GM21723 (cell line): ENCODE data around the gene KAZN.

Source experiments
- ATAC-seq: cut with Tn5 transposase; IDR thresholded peaks from one replicate; pipeline ENCODE4 v1.9.1; 2021; ENCODE audit warnings: mild to moderate bottlenecking, moderate library complexity; ENCODE audit not compliant: unreplicated experiment

Gene KAZN

GRCh38 chr1:14897997-14898645 lies 299.6 kb downstream of the KAZN start:
- ATAC-seq, result no peak

DNA sequence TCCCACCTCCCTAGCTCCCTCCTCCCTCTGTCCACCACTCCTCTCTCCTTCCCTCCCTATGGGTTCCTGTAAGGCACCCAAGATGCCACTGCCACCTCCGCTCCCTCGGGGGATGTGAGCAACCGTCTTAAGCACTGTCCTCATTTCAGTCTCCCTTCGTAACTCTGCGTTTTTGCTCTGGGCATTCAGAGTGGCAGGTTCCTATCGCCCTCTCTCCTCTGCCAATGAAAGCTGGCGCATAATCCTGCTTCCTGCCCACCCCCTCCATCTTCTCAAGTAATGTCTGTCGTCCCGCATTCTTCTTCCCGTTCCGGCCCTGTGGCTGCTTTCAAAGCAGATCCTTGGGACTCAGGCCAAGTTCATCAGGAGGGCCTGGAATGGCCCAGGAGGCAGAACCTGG lies 301.2 kb downstream of the KAZN start:
- no peak for ATAC-seq

DNA sequence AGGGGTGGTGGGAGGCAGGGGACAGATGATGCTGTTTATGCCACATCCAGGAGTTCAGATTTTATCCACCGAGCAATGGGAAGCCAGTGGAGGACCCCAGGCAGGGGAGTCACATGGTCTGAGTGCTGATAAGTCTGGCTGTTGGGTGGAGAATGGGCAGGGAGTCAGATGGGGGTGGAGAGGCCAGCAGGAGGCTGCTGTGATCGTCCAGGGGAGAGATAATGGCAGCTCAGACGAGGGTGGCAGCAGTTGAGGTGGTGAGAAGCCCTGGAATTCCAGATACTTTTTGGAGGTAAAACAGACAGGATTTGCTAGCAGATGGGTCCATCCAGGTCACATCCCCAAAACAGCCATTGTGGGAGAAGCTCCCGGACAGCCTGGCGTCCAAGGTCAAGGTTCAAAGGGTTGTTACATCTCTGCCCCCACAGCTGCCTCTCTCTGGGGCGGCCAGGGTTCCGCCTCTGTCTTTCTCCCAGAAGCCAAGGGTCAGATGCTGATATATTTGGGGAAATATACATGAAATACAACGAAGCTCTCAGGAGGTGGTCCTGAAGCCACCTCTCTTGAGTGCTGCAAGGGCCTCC lies 303.0 kb downstream of the KAZN start:
- no peak for ATAC-seq

- no peak for ATAC-seq
Measured at GRCh38 chr1:14903922-14904321, 305.4 kb downstream of the KAZN start.

DNA sequence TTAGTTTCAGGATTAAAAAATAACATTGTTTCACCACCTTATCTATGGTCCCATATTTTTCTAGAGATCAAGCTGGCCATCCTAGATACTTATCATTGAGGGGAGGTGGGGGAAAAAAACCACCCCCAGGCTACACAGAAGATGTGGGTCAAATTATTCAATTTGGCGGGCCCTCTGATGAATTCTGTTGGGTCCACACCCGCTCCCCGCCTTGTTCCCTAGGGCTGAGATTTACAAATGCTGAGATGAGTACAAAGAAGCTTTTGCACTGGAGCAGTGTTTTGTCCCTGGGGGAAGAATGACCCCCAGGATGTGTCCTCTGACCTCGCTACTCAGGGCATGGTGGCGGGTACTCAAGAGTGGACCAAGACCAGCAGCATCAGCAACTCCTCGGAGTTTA lies 308.2 kb downstream of the KAZN start:
- no peak for ATAC-seq

- ATAC-seq, result no peak
Measured at GRCh38 chr1:14907416-14907815, 308.9 kb downstream of the KAZN start.

- no peak for ATAC-seq
Measured at GRCh38 chr1:14909273-14909672, 310.8 kb downstream of the KAZN start.

DNA sequence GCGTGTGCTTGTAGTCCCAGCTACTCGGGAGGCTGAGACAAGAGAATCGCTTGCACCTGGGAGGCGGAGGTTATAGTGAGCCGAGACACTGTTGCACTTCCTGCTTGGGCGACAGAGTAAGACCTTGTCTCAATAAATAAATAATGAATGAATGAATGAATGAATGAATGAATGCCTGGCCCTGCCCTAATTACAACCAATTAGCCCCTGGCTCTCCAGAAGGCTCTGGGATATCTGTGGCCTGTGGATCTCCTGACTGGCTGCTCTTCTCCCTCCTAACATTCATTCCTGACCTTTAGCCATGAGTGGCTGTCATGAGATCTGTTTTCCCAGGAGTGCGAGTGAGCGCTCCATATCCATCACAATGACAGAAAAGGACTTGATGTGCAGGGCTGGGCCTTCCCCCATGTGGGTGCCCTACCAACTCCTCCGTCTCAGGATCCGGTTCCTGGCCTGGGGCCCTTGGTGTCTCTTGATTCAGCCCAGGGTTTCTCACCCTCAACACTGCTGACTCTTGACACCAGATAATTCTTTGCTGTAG lies 311.5 kb downstream of the KAZN start:
- no peak for ATAC-seq

GRCh38 chr1:14910984-14911721 lies 312.7 kb downstream of the KAZN start:
- ATAC-seq, result no peak

DNA sequence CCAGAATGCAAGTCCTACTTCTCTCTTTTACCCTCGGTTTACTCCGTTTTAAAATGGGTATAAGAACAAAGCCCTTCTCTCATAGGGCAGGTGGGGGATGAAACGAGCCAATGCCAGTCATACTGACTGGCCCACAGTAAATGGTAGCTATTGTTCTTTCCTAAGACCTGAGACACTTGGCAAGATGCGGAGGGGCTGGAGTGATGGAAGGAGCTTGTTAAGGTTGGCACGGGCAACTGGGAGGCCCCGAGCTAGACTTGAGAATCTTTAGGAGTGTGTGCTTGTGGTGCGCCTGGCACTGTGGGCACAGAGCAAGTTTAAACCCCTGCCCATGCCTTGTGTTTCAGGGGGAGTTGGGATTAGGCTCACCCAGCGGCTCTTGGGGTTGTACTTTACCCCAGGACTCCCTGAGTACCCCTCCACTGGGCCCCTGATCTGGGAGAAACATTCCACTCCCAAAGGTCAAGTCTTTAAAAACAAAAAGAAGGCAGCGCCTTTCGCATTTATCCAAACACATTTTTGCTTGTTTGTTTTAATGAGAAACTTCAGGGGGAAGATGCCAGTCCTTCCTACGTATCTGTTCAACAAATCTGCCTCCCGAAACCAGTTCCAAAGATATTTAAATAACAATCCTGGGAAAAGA lies 314.5 kb downstream of the KAZN start:
- no peak for ATAC-seq

- no peak for ATAC-seq
Measured at GRCh38 chr1:14913482-14914177, 315.1 kb downstream of the KAZN start.

DNA sequence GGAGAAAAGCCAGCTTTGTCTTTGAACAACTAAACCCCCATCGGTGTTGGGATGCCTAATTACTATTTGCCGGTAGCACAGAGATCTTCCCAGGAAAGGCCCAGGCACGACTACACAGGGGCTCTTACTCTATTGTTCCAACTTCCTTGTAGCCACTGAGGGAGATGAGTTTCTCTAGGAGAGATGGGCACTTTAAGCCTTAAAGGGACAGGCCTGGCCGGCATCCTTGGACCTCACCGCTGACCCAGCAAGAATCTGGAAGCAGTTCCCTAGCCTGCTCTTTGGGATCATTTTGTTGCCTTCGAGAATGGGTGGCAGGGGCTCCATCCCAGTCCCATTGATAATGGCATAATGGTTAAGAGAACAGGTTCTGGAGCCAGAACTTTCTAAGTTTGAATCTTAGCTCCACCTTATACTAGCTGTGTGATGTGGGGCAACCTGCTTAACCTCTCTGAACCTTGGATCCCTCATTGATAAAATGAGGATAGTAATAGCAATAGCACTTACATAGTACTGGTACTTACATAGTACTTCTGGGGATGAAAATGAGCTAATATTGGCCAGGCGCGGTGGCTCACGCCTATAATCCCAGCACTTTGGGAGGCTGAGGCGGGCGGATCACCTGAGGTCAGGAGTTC lies 316.0 kb downstream of the KAZN start:
- no peak for ATAC-seq

- no peak for ATAC-seq
Measured at GRCh38 chr1:14915356-14916054, 317.0 kb downstream of the KAZN start.

- ATAC-seq, result no peak
Measured at GRCh38 chr1:14919289-14919688, 320.8 kb downstream of the KAZN start.

GRCh38 chr1:14919751-14920150 lies 321.3 kb downstream of the KAZN start:
- no peak for ATAC-seq

DNA sequence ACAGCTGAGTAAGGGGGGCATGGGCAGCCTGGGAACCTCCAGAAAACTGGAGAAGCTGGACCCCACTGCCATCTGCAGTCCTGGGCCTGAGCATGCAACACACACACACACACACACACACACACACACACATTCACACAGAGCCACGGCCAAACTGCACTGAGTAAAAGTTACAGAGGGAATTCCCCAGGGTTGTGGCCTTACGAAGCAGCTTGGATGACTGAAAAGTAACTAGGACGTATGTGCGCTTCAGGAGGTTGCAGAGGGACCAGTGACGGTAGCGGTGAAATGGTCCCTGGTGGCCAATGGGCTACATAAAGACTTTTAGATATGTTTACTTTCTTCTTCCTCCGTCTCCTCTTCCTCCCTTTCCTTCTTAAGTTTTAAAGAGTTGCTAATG lies 322.6 kb downstream of the KAZN start:
- no peak for ATAC-seq

DNA sequence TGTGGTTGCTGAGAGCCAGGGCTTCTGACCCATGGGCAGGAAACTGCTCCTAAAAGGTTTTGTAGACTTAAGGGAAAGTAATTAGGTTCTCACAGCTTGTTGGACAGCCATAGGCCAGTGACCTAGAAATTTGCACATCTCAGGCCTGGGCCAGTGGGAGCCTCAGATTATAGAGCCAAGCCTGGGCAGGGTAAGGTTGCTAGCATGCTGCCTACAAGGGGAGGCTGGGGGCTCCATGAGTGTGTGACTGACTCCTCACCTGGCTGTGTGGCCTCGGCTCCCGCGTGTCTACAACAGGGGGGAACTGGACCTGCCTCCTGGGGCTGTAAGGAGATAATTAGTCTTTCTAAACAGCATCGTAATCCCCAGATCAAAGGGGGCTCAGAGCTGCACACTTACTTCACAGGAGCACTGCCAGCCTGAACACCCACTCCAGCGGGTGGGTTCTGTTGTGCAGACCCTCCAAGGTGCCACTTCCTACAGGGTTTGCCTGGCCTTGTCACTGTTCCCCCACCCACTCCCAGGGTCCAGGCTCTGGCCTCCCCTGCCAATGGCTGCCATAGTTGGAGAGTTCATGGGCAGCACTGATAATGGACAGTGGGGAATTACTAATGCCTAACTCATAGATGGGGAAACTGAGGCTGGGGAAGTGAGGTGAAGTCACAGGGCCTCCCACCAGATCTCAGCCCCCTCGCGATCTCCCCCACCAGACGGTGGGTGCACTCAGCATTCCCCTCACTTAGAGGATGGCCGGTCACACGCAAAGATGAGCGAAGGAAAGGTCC lies 324.6 kb downstream of the KAZN start:
- ATAC-seq, result no peak

DNA sequence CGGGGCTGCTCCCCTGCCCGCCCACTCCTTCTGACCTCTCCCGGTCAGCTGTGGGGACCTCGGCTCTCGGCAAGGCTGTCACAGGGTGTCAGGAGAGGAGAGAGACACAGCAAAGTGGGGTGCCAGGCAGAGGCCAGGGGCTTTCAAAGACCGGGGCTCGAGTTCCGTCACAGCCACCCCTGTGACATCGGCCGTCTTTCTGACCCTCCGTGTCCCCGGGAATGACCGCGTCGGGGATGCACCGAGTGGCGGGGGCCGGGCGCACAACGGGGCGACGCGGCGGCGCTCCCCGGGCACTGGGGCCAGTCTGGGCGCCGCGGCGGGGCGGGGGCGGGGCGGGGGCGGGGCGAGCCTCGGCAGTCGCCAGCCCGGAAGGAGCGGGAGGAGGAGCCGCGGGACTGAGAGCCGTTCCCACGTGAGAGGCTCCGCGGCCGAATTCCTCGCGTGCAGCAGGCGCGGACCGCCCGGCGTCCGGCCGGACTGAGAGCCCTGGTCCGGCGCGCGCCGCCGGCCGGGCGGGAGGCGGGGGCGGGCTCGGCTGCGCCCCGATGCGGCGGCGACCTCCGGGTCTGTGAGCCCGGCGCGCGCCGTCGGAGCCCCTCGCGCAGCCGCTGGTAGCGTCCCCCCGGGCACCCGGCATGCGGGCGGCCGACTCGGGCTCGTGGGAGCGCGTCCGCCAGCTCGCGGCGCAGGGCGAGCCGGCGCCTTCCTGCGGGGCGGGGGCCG lies 325.4 kb downstream of the KAZN start:
- ATAC-seq, result no peak
